Measurements from ENCODE around the gene C9. TPM values are rescaled to one million over a fixed set of nuclear protein-coding genes. Genes with fewer than 3 reads are reported as not detected.

The C9 gene
- total RNA-seq, 2 donors from 2014 or later: not detected

DNA sequence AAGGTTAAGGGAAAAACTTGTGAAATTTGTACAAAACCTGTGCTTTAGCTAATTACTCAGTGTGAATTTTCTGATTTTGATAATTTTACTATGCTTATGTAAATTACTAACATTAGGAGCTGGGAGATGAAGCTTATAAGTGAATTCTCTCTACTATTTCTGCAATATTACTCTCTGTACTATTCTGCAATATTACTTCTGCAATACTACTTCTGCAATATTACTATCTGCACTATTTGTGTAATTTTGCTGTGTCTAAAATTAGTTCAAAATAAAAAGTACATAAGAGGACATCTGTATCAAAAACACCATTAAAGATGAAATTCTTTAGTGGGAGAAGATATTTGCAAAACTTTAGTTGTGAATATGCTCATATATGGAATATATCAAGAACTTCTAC, 62.9 kb downstream of the C9 start:
- TF ChIP-seq, protein P1, sequence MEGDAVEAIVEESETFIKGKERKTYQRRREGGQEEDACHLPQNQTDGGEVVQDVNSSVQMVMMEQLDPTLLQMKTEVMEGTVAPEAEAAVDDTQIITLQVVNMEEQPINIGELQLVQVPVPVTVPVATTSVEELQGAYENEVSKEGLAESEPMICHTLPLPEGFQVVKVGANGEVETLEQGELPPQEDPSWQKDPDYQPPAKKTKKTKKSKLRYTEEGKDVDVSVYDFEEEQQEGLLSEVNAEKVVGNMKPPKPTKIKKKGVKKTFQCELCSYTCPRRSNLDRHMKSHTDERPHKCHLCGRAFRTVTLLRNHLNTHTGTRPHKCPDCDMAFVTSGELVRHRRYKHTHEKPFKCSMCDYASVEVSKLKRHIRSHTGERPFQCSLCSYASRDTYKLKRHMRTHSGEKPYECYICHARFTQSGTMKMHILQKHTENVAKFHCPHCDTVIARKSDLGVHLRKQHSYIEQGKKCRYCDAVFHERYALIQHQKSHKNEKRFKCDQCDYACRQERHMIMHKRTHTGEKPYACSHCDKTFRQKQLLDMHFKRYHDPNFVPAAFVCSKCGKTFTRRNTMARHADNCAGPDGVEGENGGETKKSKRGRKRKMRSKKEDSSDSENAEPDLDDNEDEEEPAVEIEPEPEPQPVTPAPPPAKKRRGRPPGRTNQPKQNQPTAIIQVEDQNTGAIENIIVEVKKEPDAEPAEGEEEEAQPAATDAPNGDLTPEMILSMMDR (IDR thresholded peaks at IDR 0.05): no peak
- H3K9me3 ChIP-seq: peaks cover 5% of the 10 kb centered on the region
- DNase-seq (ENCODE audit: low spot score) (no peak), ATAC-seq (ENCODE audit: insufficient number of reproducible peaks, low FRiP score, low read depth) (no peak)
- H3K36me3 ChIP-seq: no peaks in the 10 kb centered on the region
- H3K27me3 ChIP-seq (replicated peaks; ENCODE audit: insufficient read depth): no peaks in the 10 kb centered on the region
- no peak overlapping the region for H3K4me3 ChIP-seq
- no peak overlapping the region for H3K27ac ChIP-seq
- H3K4me1 ChIP-seq (ENCODE audit: control insufficient read depth in 1 of 2, low read depth in 2 of 2): no peaks in the 10 kb centered on the region

DNA sequence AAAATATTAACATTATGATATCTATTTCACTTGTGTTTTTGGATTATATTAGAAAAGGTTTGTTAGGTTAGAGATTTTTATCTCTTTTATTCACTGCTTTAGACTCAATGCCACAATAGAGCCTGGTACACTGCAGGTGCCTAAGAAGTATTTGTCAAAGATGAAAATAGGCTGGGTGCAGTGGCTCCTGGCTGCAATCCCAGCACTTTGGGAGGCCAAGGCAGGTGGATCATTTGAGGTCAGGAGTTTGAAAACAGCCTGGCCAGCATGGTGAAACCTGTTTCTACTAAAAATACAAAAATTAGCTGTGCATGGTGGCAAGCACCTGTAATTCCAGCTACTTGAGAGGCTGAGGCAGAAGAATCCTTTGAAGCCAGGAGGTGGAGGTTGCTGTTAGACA, 64.3 kb downstream of the C9 start:
- no peak overlapping the region for H3K4me3 ChIP-seq
- H3K36me3 ChIP-seq: no peaks in the 10 kb centered on the region
- ATAC-seq (ENCODE audit: insufficient number of reproducible peaks, low FRiP score, low read depth) (no peak), DNase-seq (ENCODE audit: low spot score) (no peak)
- no peak overlapping the region for H3K27ac ChIP-seq
- TF ChIP-seq, protein P1 (IDR thresholded peaks at IDR 0.05): no peak
- H3K9me3 ChIP-seq: peaks cover 5% of the 10 kb centered on the region
- H3K4me1 ChIP-seq (ENCODE audit: control insufficient read depth in 1 of 2, low read depth in 2 of 2): no peaks in the 10 kb centered on the region
- H3K27me3 ChIP-seq (replicated peaks; ENCODE audit: insufficient read depth): no peaks in the 10 kb centered on the region

DNA sequence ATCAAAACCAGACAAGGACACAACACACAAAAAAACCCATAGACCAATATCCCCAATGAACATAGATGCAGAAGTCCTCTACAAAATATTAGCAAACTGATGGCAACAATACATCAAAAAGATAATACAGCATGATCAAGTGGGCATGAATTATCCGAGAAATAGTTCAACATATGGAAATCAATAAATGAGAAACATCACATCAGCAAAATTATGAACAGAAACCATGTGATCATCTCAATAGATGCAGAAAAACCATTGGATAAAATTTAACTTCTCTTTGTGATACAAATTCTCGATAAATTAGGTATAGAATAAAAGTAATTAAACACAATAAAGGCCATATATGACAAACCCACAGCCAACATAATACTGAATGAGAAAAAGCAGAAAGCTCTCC, 69.6 kb downstream of the C9 start:
- TF ChIP-seq, protein P1 (IDR thresholded peaks at IDR 0.05): no peak
- no peak for DNase-seq (ENCODE audit: low spot score)
- Histone ChIP-seq H3K4me3 (no peak overlapping the region), H3K27me3 (replicated peaks; ENCODE audit: insufficient read depth) (no peaks in the 10 kb centered on the region), H3K9me3 (peaks cover 5% of the 10 kb centered on the region), H3K36me3 (no peaks in the 10 kb centered on the region), H3K4me1 (ENCODE audit: control insufficient read depth in 1 of 2, low read depth in 2 of 2) (no peaks in the 10 kb centered on the region), H3K27ac (no peak overlapping the region)
- ATAC-seq (ENCODE audit: insufficient number of reproducible peaks, low FRiP score, low read depth): no peak

DNA sequence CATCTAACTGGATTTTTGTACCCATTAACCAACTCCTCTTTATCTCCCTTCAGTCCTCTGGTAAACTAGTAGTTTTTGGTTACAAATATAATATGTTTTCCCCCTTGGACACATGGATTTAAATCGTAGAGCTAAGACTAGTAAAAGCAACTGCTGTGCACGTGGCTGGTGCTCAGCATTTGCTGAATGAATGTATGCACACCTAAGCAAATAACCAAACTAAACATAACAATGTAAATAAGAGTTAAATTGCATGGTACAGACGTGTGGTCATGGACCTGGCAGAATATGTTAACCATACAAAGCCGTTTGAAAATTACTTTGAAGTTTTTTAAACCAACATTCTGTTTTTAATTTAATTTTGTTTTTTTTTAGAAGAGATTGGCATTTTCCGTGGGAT, 79.7 kb downstream of the C9 start:
- Histone ChIP-seq H3K27ac (no peak overlapping the region), H3K4me3 (no peak overlapping the region), H3K9me3 (no peaks in the 10 kb centered on the region), H3K36me3 (no peaks in the 10 kb centered on the region), H3K4me1 (ENCODE audit: control insufficient read depth in 1 of 2, low read depth in 2 of 2) (no peaks in the 10 kb centered on the region), H3K27me3 (replicated peaks; ENCODE audit: insufficient read depth) (no peaks in the 10 kb centered on the region)
- DNase-seq (ENCODE audit: low spot score) (no peak), ATAC-seq (ENCODE audit: insufficient number of reproducible peaks, low FRiP score, low read depth) (no peak)
- TF ChIP-seq, protein P1 (IDR thresholded peaks at IDR 0.05): no peak

DNA sequence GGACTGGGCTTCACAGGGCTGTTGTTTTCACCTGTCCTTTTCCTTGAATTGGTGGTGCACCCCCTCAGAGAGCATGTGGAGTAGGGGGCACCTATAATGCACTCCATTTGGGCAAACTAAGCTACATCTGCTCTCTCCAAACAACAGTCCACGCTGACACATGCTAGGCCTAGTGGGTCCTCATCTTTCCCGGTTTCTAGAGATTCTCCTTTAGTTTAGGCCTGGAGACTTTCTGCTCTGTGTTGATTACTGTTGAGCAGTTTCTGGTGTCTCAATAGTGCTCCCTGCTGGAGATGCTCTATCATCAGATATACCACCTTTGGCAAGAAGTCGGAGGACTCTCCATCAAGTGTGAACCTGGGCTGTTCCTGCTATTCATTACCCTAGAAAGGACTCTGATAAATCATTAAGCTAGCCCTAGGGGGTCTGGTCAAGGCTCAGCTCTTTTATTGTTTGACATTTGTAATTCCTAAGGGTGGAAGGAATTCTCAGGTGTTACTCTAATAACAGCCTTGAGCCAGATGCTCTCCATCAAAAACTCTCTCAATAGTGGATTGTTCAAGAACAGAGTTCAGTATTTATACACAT, 81.0 kb downstream of the C9 start:
- no peaks in the 10 kb centered on the region for H3K9me3 ChIP-seq
- H3K36me3 ChIP-seq: no peaks in the 10 kb centered on the region
- H3K4me1 ChIP-seq (ENCODE audit: control insufficient read depth in 1 of 2, low read depth in 2 of 2): no peaks in the 10 kb centered on the region
- no peak overlapping the region for H3K27ac ChIP-seq
- DNase-seq (ENCODE audit: low spot score) (no peak), ATAC-seq (ENCODE audit: insufficient number of reproducible peaks, low FRiP score, low read depth) (peak; percentile 50)
- TF ChIP-seq, protein P1 (IDR thresholded peaks at IDR 0.05): no peak
- H3K4me3 ChIP-seq: no peak overlapping the region
- H3K27me3 ChIP-seq (replicated peaks; ENCODE audit: insufficient read depth): no peaks in the 10 kb centered on the region
